Large intestine (tissue), 1 donor: Measurements from ENCODE around the gene GCDH. TPM values are rescaled to one million over a fixed set of nuclear protein-coding genes. Genes with fewer than 3 reads are reported as not detected.

Source experiments
- polyA plus RNA-seq: library from polyadenylated mRNA; unstranded; fragments of 120-200 nt; gene quantifications from one replicate; pipeline ENCODE4 v1.2.1, GENCODE V29; 2013

GCDH gene
- polyA plus RNA-seq, 1 donor: 25.4 TPM

Other genes starting within 250 kb of the GCDH start
- 51.5 TPM for gene MAN2B1, start 224.4 kb upstream of the GCDH start, polyA plus RNA-seq
- 20.5 TPM for gene WDR83, start 224.4 kb upstream of the GCDH start, polyA plus RNA-seq
- 97.7 TPM for gene DHPS, start 209.3 kb upstream of the GCDH start, polyA plus RNA-seq
- gene GNG14, start 203.2 kb upstream of the GCDH start, polyA plus RNA-seq: 0.33 TPM
- 9.5 TPM for gene FBXW9, start 194.5 kb upstream of the GCDH start, polyA plus RNA-seq
- gene TNPO2, start 167.2 kb upstream of the GCDH start, polyA plus RNA-seq: 49.2 TPM
- 219 TPM for gene TRIR, start 156.5 kb upstream of the GCDH start, polyA plus RNA-seq
- gene GET3, start 153.7 kb upstream of the GCDH start, polyA plus RNA-seq: 64.0 TPM
- 0.10 TPM for gene BEST2, start 139.4 kb upstream of the GCDH start, polyA plus RNA-seq
- gene HOOK2, start 115.6 kb upstream of the GCDH start, polyA plus RNA-seq: 192 TPM
- 333 TPM for gene JUNB, start 99.7 kb upstream of the GCDH start, polyA plus RNA-seq
- 271 TPM for gene PRDX2, start 89.4 kb upstream of the GCDH start, polyA plus RNA-seq
- 3.8 TPM for gene THSD8, start 89.1 kb upstream of the GCDH start, polyA plus RNA-seq
- gene RNASEH2A, start 84.6 kb upstream of the GCDH start, polyA plus RNA-seq: 20.3 TPM
- 1.6 TPM for gene RTBDN, start 56.6 kb upstream of the GCDH start, polyA plus RNA-seq
- gene MAST1, start 52.6 kb upstream of the GCDH start, polyA plus RNA-seq: 4.4 TPM
- 7.8 TPM for gene DNASE2, start 9.7 kb upstream of the GCDH start, polyA plus RNA-seq
- 0.79 TPM for gene KLF1, start 4.0 kb upstream of the GCDH start, polyA plus RNA-seq
- 1.0 TPM for gene SYCE2, start 28.1 kb downstream of the GCDH start, polyA plus RNA-seq
- gene FARSA, start 42.6 kb downstream of the GCDH start, polyA plus RNA-seq: 55.0 TPM
- 723 TPM for gene CALR, start 47.4 kb downstream of the GCDH start, polyA plus RNA-seq
- gene RAD23A, start 54.7 kb downstream of the GCDH start, polyA plus RNA-seq: 91.8 TPM
- gene GADD45GIP1, start 66.1 kb downstream of the GCDH start, polyA plus RNA-seq: 30.5 TPM
- 0.06 TPM for gene DAND5, start 78.4 kb downstream of the GCDH start, polyA plus RNA-seq
- 20.2 TPM for gene NFIX, start 104.3 kb downstream of the GCDH start, polyA plus RNA-seq
- gene LYL1, start 211.7 kb downstream of the GCDH start, polyA plus RNA-seq: 3.7 TPM
- gene TRMT1, start 225.6 kb downstream of the GCDH start, polyA plus RNA-seq: 35.5 TPM
- gene NACC1, start 227.1 kb downstream of the GCDH start, polyA plus RNA-seq: 19.4 TPM